C1 segment of cervical spinal cord (tissue), 14 donors: ENCODE results near the gene MEIS2.

Source experiments
- DNase-seq, 14 donors: peaks; one replicate each; lab custom pipeline; 2025; lab: John Stamatoyannopoulos, UW

The MEIS2 gene

DNA sequence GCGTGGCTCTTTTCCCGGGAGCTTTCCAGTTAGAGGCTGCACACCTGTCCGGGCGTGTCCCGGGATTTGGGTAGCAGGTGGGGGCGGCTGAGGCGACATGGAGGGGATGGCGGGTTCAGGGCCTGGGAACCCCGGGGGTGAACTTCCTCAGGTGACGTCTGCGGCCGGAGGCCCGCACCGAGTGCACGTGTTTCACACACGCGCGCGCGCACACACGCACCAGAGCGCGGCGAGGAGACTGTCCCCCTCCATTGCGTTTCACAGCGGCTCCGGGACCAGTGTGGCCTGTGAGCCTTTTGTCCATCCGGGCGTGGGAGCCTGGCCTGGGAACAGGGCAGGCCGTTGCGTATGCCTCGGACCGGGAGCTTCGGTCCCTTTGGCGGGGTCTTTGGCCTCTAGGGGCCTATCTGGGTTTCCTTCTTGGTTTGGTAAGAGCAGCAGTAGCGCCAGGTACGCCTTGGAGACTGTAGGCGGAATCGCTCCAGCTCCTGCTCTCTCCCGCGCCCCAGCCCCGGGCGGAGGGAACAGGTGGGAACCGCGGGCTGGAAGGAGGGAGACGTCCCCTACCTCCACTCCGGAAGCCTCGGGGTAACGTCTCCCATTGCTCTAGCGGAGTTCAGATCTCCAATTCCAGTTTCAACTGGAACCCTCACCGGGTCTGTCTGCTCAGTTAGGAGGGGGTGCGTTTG is 220.0 kb downstream of the MEIS2 start:
- DNase-seq = no peak

GRCh38 chr15:36879568-36880222 is 220.7 kb downstream of the MEIS2 start:
- DNase-seq = no peak

DNA sequence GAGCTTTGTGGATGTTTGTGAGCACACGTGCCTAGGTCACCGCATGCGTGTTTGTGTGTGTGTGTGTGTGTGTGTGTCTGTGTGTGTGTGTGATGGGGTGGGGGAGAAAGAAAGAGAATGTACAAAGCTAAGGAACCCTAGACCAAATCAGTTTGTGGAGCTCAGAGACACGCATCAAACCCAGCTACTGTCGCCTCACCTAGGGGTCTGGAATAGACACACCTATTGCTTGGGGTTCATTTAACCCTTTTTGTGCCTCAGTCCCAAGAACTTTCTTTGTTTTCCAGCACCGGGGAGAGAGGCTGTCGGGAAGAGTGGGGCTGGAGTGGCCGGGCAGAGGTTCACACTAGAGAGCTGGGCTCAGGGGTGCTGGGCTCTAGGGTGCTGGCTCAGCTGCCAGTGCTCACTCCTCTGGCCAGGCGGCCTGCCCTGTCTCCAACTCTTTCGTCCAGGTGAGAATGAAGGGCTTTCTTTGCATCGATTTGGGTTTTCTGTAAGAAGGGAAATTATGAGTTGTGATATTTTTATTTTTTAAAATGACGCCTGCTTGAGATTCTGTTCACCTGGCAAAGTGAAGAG is 221.6 kb downstream of the MEIS2 start:
- DNase-seq = no peak

GRCh38 chr15:36877796-36878683 is 222.3 kb downstream of the MEIS2 start:
- DNase-seq = no peak

- no peak for DNase-seq
Observed at GRCh38 chr15:36877294-36877693, 223.1 kb downstream of the MEIS2 start.

- DNase-seq = no peak
Observed at GRCh38 chr15:36875740-36876334, 224.5 kb downstream of the MEIS2 start.

- no peak for DNase-seq
Observed at GRCh38 chr15:36874930-36875329, 225.4 kb downstream of the MEIS2 start.

GRCh38 chr15:36867436-36867835 is 232.9 kb downstream of the MEIS2 start:
- no peak for DNase-seq

GRCh38 chr15:36866896-36867295 is 233.5 kb downstream of the MEIS2 start:
- no peak for DNase-seq

GRCh38 chr15:36863570-36863969 is 236.8 kb downstream of the MEIS2 start:
- no peak for DNase-seq

GRCh38 chr15:36860792-36861191 is 239.6 kb downstream of the MEIS2 start:
- DNase-seq = no peak

DNA sequence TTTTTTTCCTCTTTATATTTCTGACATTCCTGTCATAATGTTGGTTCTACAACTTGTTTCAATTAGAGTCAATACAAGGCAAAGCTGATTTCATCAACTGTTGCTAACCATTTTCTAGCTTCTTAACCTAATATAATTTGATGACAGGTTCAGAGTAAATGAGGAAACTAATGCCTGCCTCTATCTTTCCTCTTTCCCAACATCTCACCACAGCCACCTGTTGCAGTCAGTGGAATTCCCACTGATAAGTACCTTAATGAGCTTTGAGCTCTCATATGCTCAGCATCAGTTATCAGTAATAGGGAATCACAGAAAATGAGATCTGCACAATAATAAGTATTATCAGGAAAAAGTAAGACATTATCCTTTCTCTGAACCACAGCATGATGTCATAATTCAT is 241.9 kb downstream of the MEIS2 start:
- no peak for DNase-seq

- no peak for DNase-seq
Observed at GRCh38 chr15:36856339-36856973, 243.9 kb downstream of the MEIS2 start.

DNA sequence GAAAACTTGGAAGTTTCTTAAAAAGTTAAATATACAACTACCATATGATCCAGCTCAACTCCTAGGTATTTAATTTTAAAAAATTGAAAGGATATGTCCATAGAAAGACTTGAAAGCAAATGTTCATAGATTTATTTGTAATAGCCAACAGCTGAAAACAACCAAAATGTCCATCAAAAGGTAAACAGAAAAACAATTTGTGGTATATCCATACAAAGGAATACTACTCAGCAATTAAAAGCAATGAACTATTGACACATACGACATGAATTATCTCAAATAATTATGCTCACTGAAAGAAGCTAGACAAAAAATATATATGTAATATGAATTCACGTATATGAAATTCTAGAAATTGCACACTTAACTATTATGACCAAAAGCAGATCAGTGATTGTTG is 249.5 kb downstream of the MEIS2 start:
- no peak for DNase-seq

DNA sequence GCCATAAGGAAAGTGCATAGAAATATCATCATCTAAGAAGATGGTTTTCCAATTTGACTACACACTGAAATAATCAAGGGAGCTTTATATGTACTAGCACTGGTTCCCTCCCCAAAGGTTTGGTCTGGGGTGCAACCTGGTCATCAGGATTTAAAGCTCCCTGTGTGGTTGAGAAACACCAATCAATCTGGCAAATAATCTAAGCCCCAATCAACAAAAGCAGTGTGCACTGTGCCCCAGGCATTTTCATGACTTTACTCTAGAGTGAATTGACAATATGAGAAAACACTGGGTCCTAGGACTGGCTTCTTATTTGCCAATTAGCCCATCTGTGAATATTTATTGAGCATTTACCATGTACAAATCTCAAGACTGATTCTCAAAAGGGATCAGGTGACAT is 255.1 kb downstream of the MEIS2 start:
- no peak for DNase-seq

DNA sequence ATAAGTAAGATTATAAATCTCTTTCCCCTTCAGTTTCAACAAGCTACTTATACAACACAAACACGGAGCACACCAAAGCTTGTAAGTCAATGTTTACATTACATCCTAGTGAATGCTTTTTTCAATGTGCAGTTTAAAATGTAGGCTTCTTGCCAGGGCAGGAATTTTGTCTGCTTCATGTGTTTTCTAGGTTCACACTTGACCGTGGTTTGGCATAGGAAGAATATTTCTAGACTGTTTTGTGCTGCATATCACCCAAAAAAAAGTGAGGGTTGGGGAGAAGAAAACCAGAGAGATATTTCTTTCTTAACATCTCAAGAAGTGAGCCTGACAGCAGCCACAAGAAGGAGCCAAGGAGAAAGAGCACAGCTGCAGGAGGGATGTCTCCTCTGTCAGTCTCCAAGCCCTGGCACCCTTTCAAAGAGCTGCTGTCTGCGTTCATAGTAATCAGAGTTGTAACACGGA is 255.8 kb downstream of the MEIS2 start:
- DNase-seq = no peak

- no peak for DNase-seq
Observed at GRCh38 chr15:36843822-36844221, 256.5 kb downstream of the MEIS2 start.

- DNase-seq = no peak
Observed at GRCh38 chr15:36841193-36841592, 259.2 kb downstream of the MEIS2 start.
